T-helper 9 cell (primary cell): Measurements from ENCODE around the gene ME3.

Source experiments
- DNase-seq: peaks from one replicate; pipeline ENCODE4 v3.0.0-alpha.2; 2020

ME3 gene

GRCh38 chr11:86482692-86483091, 189.7 kb downstream of the ME3 start:
- DNase-seq, result no peak

- DNase-seq, result no peak
These were observed 191.0 kb downstream of the ME3 start for GRCh38 chr11:86481399-86481798.

- DNase-seq, result no peak
These were observed 194.1 kb downstream of the ME3 start for GRCh38 chr11:86478348-86478747.

- no peak for DNase-seq
These were observed 194.8 kb downstream of the ME3 start for GRCh38 chr11:86477495-86478155.

GRCh38 chr11:86476109-86476861, 196.1 kb downstream of the ME3 start:
- DNase-seq, result no peak

GRCh38 chr11:86475027-86475426, 197.4 kb downstream of the ME3 start:
- DNase-seq, result no peak

GRCh38 chr11:86473991-86474833, 198.2 kb downstream of the ME3 start:
- DNase-seq, result no peak

- no peak for DNase-seq
These were observed 202.7 kb downstream of the ME3 start for GRCh38 chr11:86469491-86470388.

- DNase-seq, result no peak
These were observed 204.2 kb downstream of the ME3 start for GRCh38 chr11:86468169-86468568.

GRCh38 chr11:86464509-86465221, 207.8 kb downstream of the ME3 start:
- DNase-seq, result no peak

- DNase-seq, result no peak
These were observed 208.5 kb downstream of the ME3 start for GRCh38 chr11:86463955-86464354.

- DNase-seq, result no peak
These were observed 209.3 kb downstream of the ME3 start for GRCh38 chr11:86463120-86463519.

GRCh38 chr11:86461892-86462291, 210.5 kb downstream of the ME3 start:
- no peak for DNase-seq

GRCh38 chr11:86460461-86461385, 211.7 kb downstream of the ME3 start:
- no peak for DNase-seq

- no peak for DNase-seq
These were observed 212.5 kb downstream of the ME3 start for GRCh38 chr11:86459682-86460460.

GRCh38 chr11:86459002-86459385, 213.4 kb downstream of the ME3 start:
- DNase-seq, result no peak

GRCh38 chr11:86458294-86459001, 214.0 kb downstream of the ME3 start:
- no peak for DNase-seq

- DNase-seq, result peak; percentile 62
These were observed 216.1 kb downstream of the ME3 start for GRCh38 chr11:86456075-86456939.
